ENCODE data around the gene SHISA8.

- TF ChIP-seq EZH2 (IDR thresholded peaks at IDR 0.05; ENCODE audit: low read depth) (no peak), CTCF (conservative IDR thresholded peaks at IDR 0.05) (no peak)
These were observed 46.3 kb downstream of the SHISA8 start for GRCh38 chr22:41868556-41868955.

Measured in PC-9 (cell line).